ENCODE measurements around the gene CSRP2.

- no peak for TF ChIP-seq POLR2A (IDR thresholded peaks at IDR 0.05; ENCODE audit: low read depth, low read length)
- TF ChIP-seq POLR2AphosphoS5 (IDR thresholded peaks at IDR 0.05; ENCODE audit: low read depth, low read length), result no peak
Measured at GRCh38 chr12:76848132-76848531, 30.7 kb downstream of the CSRP2 start.

All from GM12892 (cell line).